NCI-H345 treated with DMSO at 0.1 percent for 48 hours (cell line): Measurements from ENCODE around the gene VWF.
"Not testable (repeated sequence)": the region's sequence is repeated elsewhere in the genome, so short reads cannot be mapped to it uniquely, and the experiment has no call there.

ENCODE experiments used
- DNase-seq: peaks from one replicate; lab custom pipeline; 2025; ENCODE audit not compliant: unreplicated experiment; lab: John Stamatoyannopoulos, UW

VWF gene

DNA sequence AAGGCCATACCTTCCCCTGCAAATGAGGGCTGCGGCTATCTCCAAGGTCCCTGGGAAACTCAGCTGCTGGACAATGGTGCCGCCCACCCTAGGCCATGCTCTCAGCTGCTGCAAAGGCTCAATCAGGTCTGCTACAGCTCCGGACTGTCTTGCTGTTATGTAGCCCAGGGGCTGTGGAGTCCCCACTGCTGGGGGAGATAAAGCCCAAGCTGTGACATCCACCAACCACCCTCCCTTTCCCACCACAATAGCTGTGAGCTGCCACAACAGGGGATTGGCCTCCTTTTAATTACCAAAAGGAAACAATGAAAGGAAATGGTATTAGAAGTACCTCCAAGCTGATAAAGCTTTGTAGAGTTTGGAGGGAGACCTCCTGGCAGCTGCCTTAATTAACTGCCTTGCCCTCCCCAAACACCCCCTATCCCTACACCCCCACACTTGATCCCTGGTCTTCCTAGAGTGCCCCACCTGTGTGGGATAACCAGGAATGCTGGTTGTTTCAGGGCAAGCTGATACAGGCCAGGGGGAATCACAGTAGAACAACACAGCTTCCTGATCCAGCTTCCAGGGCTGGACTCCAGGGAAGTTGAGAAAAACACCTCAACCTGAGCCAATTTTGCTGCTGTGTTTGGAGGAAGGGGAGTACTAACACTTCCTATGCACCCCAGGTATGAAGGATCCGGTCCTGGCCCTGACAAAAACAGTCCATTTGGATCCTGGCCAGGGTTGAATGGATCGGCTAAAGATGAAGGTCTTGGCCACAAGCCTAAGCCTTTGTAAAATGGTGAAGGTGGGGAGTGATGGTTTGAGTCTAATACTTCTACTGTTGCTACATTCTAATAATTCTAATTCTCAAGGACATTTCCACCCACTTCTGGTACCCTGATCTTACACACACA, at the start of gene VWF:
Gene VWF (minus strand): TSS at position 260 of the 899 bp plus-strand sequence. CDS start 1,474 bp downstream, outside the sequence.
- no peak for DNase-seq

DNA sequence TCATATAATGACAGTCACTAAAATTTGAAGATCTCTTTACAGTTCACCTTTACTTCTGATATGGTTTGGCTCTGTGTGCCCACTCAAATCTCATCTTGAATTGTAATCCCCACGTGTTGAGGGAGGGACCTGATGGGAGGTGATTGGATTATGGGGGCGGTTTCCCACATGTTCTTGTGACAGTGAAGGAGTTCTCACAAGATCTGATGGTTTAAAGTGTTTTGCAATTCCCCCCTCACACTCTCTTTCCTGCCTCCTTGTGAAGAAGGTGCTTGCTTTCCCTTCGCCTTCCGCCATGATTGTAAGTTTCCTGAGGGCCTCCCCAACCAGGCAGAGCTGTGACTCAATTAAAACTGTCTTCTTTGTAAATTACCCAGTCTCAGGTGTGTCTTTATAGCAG, 48.4 kb upstream of the VWF start:
- no peak for DNase-seq

DNA sequence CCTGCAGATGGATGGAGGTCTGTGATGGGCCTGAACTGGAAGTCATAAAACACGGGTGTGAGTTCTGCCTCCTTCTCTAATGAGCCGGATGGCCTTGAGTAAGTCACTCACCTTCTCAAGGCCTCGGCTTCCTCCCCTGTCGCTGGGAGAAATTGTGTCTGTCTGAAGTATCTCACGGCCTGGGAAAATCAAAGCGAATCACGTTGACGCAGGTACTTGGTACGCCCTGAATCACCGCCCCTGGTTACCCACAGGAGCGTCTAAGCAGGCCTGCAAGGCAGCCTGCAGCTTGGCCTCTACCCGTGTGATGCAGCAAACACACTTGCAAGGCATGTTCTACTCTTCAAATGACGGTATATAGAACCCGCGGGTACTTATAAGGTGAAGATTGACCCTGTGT, 47.6 kb upstream of the VWF start:
- DNase-seq = no peak

GRCh38 chr12:6171409-6172015, 47.0 kb upstream of the VWF start:
- no peak for DNase-seq

- no peak for DNase-seq
Measured at GRCh38 chr12:6167327-6168280, 43.1 kb upstream of the VWF start.

GRCh38 chr12:6166808-6167207, 42.3 kb upstream of the VWF start:
- DNase-seq = no peak

GRCh38 chr12:6165395-6165794, 40.9 kb upstream of the VWF start:
- no peak for DNase-seq

DNA sequence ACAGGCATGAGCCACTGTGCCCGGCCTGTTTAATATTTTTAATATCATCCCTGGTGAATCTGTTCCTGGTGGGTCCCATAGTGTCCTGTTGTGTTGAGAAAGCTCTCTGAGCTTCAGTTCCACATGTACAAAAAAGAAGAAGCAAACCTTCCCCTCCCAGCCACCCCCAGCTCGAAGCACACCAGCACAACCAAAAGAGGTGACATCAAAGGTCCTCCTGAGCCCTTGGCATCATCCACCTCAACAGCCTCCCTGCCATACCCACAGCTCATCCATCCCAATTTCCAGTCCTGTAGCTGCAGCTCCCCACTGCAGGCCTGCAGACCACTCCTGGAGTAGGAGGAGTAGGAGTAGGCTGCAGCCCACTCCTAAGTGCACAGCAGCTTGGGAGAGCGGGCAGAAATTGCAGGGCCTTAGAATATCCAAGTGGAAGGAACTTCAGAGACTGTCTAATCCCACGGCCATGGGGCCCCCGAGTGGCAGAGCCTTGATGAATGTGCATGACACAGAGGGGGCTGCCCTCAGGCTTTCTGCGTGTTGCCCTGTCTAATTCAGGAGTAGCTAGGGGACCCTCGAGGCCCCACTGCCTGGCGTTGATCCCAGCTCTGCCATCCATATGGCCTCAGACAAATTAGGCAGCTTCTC, 39.1 kb upstream of the VWF start:
- DNase-seq = no peak

GRCh38 chr12:6161124-6161882, 36.8 kb upstream of the VWF start:
- no peak for DNase-seq

DNA sequence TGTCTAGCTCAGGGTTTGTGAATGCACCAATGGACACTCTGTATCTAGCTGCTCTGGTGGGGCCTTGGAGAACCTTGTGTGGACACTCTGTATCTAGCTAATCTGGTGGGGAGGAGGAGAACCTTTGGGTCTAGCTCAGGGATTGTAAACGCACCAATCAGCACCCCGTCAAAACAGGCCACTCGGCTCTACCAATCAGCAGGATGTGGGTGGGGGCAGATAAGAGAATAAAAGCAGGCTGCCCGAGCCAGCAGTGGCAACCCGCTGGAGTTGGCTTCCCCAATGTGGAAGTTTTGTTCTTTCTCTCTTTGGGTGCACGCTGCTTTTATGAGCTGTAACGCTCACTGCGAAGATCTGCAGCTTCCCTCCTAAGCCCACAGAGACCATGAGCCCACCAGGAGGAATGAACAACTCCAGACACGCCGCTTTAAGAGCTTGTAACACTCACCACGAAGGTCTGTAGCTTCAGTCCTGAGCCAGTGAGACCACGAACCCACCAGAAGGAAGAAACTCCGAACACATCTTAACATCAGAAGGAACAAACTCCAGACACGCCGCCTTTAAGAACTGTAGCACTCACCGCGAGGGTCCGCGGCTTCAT, 35.7 kb upstream of the VWF start:
- DNase-seq = not testable (repeated sequence)

DNA sequence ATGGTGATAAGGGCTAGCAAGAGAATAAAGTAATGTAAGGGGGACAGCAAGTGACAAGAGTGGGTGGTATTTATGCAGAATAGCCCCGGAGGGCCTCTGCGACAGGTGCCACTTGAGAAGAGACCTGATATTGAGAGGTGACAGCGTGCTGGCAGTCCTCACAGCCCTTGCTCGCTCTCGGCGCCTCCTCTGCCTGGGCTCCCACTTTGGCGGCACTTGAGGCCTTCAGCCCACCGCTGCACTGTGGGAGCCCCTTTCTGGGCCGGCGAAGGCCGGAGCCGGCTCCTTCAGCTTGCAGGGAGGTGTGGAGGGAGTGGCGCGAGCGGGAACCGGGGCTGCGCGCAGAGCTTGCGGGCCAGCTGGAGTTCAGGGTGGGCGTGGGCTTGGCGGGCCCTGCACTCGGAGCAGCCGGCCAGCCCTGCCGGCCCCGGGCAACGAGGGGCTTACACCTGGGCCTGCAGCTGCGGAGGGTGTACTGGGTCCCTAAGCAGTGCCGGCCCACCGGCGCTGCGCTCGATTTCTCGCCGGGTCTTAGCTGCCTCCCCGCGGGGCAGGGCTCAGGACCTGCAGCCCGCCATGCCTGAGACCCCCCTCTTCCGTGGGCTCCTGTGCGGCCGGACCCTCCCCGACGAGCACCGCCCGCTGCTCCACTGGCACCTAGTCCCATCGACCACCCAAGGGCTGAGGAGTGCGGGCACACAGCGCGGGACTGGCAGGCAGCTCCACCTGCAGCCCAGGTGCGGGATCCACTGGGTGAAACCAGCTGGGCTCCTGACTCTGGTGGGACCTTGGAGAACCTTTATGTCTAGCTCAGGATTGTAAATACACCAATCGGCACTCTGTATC, 34.9 kb upstream of the VWF start:
- not testable (repeated sequence) for DNase-seq

DNA sequence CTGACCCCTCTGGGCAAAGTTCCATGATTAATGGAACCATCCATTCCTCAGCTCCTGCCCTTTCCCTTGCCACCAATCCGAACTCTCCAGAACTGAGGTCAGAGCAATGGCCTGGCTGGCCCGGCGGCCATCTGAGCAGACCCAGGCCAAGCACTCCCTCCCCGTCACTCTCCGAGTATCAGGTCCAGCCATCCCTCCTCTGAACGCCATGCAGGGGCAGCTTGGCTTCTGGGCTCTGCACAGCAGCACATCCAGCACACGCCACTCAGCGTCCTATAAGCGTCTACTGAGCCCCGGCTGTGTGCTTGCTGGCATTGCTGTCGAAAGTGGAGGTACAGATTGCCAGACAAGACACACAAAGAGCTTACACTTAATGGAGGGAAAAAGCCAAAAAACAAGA, 34.3 kb upstream of the VWF start:
- DNase-seq = no peak

DNA sequence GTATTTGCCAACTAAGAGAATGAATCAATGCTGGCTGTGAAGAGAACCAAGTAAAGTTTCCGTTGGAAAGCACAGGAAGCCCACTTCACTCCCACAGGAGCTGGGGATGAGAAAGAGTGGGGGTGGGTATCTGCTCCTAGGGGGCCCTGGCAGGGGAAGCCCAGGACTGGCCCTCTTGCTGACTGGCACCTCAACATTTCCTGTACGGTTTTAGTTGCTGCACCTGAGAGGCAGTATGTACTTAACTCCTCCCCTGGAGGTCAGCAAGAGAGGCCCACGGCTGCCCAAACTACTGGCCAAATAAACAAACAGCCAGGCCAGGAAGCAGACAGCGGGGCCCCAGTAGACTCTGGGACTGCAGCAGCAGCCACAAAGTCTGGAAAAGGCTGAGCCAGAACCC, 33.8 kb upstream of the VWF start:
- DNase-seq = no peak

- DNase-seq = no peak
Measured at GRCh38 chr12:6157482-6157881, 33.0 kb upstream of the VWF start.

- DNase-seq = no peak
Measured at GRCh38 chr12:6154730-6155459, 30.4 kb upstream of the VWF start.

DNA sequence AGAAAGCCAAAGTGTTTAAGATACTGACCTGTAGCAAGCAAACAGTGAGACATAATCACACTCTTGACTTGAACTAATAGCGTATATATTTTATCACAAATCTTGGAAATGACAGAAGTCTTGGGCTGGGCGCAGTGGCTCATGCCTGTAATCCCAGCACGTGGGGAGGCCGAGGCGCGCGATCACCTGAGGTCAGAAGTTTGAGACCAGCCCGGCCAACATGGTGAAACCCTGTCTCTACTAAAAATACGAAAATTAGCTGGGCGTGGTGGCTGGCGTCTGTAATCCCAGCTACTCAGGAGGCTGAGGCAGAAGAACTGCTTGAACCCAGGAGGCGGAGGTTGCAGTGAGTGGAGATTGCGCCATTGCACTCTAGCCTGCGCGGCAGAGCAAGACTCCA, 24.3 kb upstream of the VWF start:
- DNase-seq = not testable (repeated sequence)

DNA sequence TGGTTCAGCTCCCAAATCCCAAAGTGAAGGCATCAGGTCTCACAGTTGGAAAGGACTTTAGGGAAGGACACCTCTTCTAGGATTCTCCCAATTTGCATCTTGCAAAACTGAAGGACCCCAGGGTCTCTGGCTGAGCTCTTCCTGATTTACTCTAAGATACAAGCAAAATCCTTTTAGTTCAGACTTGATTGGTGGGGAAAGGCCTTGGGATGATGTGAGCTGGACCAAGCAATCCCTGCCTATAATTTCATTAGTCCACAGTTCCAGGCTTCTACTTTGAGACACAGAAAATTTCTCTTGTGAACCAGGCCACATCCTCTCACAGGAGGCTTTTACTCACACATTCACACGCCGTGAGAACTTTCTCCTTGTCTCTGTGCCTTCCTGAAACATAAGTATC, 23.6 kb upstream of the VWF start:
- DNase-seq = no peak

- no peak for DNase-seq
Measured at GRCh38 chr12:6146951-6147350, 22.5 kb upstream of the VWF start.
